ENCODE data around the gene HELT.
A peak's percentile ranks its signal among the peaks of the same experiment; 100 is the strongest.
"Not testable (repeated sequence)": the region's sequence is repeated elsewhere in the genome, so short reads cannot be mapped to it uniquely, and the experiment has no call there.

Gene HELT

DNA sequence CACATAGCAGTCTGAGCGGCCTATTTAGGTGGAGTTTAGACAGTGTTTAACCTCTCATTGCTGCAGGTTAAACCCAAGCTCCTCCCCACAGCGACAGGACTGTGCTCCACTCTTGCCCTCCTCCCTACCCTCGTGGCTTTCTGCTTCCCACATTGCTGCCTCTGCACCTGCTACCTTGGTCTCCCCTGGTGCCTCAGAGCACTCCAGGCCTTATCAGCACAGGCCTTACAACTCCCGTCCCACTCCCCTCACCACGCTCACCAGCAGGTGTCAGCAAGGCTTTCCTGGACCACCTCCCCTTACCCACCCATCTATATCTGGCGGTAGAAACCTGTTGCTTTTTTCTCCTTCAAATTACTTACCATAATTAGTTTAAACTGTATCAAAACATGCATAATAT lies 18.6 kb downstream of the HELT start:
- H2BK12ac ChIP-seq (ENCODE audit: low read length) = no peak overlapping the region
- no peaks in the 10 kb centered on the region for H3K4me1 ChIP-seq (ENCODE audit: control insufficient read depth in 1 of 2, insufficient read depth in 2 of 2, low read length in 2 of 2)
- WGBS (ENCODE audit: extremely low coverage, insufficient coverage, insufficient read length) = no CpG with 5 or more reads among the region's 6 CpGs
- no peak overlapping the region for H3K4me3 ChIP-seq (ENCODE audit: low read depth, low read length)
- H3K27ac ChIP-seq (ENCODE audit: low read depth, low read length) = no peak overlapping the region
- H3K18ac ChIP-seq (ENCODE audit: low read length) = no peak overlapping the region
- H3K9ac ChIP-seq (ENCODE audit: low read length) = peak overlapping the region; percentile 5
- peaks cover 1% of the 10 kb centered on the region for H3K27me3 ChIP-seq (ENCODE audit: insufficient read depth, low read length)
- H2BK120ac ChIP-seq (ENCODE audit: insufficient read depth, low read length, poor library complexity) = no peak overlapping the region
- peaks cover 3% of the 10 kb centered on the region for H3K9me3 ChIP-seq (ENCODE audit: insufficient read depth, low read depth, low read length)
- no peak overlapping the region for H4K91ac ChIP-seq (ENCODE audit: low read depth, low read length)
- H4K8ac ChIP-seq (ENCODE audit: low read depth, low read length) = no peak overlapping the region
- no peak overlapping the region for H3K4ac ChIP-seq (ENCODE audit: low read depth, low read length)
- no peak overlapping the region for H2BK5ac ChIP-seq (ENCODE audit: low read depth, low read length, poor library complexity)
- H2AK5ac ChIP-seq (ENCODE audit: low read length) = no peak overlapping the region
- H4K12ac ChIP-seq (ENCODE audit: low read depth, low read length) = no peak overlapping the region
- no peaks in the 10 kb centered on the region for H3K79me2 ChIP-seq (ENCODE audit: control insufficient read depth, insufficient read depth, low read length, poor library complexity)
- H3K4me2 ChIP-seq (ENCODE audit: low read length) = no peak overlapping the region
- no peaks in the 10 kb centered on the region for H3K36me3 ChIP-seq (ENCODE audit: control insufficient read depth in 1 of 2, insufficient read depth in 2 of 2, low read length in 2 of 2)
- no peak overlapping the region for H3K23ac ChIP-seq (ENCODE audit: low read length)
- no peak for DNase-seq
- H2AFZ ChIP-seq (ENCODE audit: insufficient read depth, low read length, poor library complexity) = no peak overlapping the region
- no peak overlapping the region for H3K14ac ChIP-seq (ENCODE audit: low read length)
- no peaks in the 10 kb centered on the region for H3K79me1 ChIP-seq (ENCODE audit: low read length)

DNA sequence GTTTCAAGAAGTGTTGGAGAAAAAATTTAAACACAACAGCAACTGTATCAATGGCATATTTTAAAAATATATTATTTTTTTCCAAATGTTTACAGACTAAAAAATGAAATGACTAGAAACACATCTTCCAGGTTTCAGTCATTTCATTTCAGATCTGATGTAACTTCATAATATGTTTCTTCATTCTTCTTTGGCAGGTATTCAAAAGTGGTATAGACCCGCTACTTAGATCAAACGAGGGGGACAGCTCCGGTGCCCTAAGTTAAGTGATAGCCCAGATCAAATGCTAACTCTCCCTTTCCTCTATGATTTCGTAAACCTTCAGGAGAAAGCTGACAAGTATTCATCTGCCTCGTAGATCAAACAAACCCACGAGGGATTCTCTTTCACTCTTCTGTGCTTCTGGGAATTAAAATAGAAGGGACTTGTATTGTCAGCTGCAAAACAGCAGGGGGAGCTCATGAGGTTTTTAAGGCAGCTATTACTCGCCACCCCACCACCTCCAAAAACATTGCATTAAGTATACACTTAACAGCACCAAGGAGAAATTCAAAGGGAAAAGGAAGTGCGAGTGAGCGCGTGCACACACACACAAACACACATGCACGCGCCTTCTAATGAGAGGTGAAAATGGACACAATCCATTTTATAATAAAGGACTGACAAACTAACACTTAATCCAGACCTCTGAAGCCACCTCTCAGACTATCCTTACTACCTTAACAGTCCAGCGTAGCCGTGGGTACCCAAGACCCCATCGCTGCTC lies 21.4 kb downstream of the HELT start:
- WGBS (ENCODE audit: extremely low coverage, insufficient coverage, insufficient read length) = no CpG with 5 or more reads among the region's 15 CpGs
- Histone ChIP-seq H4K12ac (ENCODE audit: low read depth, low read length) (no peak overlapping the region), H2BK120ac (ENCODE audit: insufficient read depth, low read length, poor library complexity) (no peak overlapping the region), H3K4ac (ENCODE audit: low read depth, low read length) (no peak overlapping the region), H3K9me3 (ENCODE audit: insufficient read depth, low read depth, low read length) (peaks cover 5% of the 10 kb centered on the region), H3K27ac (ENCODE audit: low read depth, low read length) (no peak overlapping the region), H3K27me3 (ENCODE audit: insufficient read depth, low read length) (no peaks in the 10 kb centered on the region), H3K4me3 (ENCODE audit: low read depth, low read length) (no peak overlapping the region), H2BK5ac (ENCODE audit: low read depth, low read length, poor library complexity) (no peak overlapping the region), H3K4me2 (ENCODE audit: low read length) (peak overlapping the region; percentile 43), H4K8ac (ENCODE audit: low read depth, low read length) (no peak overlapping the region), H3K9ac (ENCODE audit: low read length) (no peak overlapping the region), H2BK12ac (ENCODE audit: low read length) (no peak overlapping the region), H3K23ac (ENCODE audit: low read length) (no peak overlapping the region), H3K79me1 (ENCODE audit: low read length) (no peaks in the 10 kb centered on the region), H3K36me3 (ENCODE audit: control insufficient read depth in 1 of 2, insufficient read depth in 2 of 2, low read length in 2 of 2) (no peaks in the 10 kb centered on the region), H3K18ac (ENCODE audit: low read length) (no peak overlapping the region), H2AFZ (ENCODE audit: insufficient read depth, low read length, poor library complexity) (no peak overlapping the region), H3K4me1 (ENCODE audit: control insufficient read depth in 1 of 2, insufficient read depth in 2 of 2, low read length in 2 of 2) (no peaks in the 10 kb centered on the region), H3K79me2 (ENCODE audit: control insufficient read depth, insufficient read depth, low read length, poor library complexity) (no peaks in the 10 kb centered on the region), H2AK5ac (ENCODE audit: low read length) (no peak overlapping the region), H3K14ac (ENCODE audit: low read length) (no peak overlapping the region), H4K91ac (ENCODE audit: low read depth, low read length) (no peak overlapping the region)
- DNase-seq = peak; percentile 22 to 66

DNA sequence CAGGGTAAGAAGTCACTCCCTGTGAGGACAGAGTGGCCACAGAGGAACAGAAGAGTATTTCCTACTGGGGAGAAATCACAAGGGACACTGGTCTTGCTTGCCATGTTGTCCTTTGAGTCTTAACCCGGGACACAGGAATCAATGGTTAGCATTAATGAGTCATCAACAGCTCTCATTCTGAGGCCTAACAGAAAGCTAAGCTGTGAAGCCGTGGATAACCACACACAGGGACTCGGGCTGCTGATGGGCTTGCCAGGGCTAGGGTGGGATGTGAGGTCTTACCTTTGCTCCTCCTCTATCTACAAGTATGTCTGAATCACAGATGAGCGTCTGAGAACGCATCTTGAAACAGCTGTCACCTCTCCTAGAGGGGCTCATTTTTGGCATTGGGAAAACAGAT lies 22.2 kb downstream of the HELT start:
- Histone ChIP-seq H3K9ac (ENCODE audit: low read length) (no peak overlapping the region), H3K9me3 (ENCODE audit: insufficient read depth, low read depth, low read length) (peaks cover 5% of the 10 kb centered on the region), H4K8ac (ENCODE audit: low read depth, low read length) (no peak overlapping the region), H3K4me3 (ENCODE audit: low read depth, low read length) (no peak overlapping the region), H3K79me1 (ENCODE audit: low read length) (no peaks in the 10 kb centered on the region), H2AFZ (ENCODE audit: insufficient read depth, low read length, poor library complexity) (no peak overlapping the region), H2AK5ac (ENCODE audit: low read length) (no peak overlapping the region), H4K91ac (ENCODE audit: low read depth, low read length) (no peak overlapping the region), H3K27me3 (ENCODE audit: insufficient read depth, low read length) (no peaks in the 10 kb centered on the region), H3K27ac (ENCODE audit: low read depth, low read length) (no peak overlapping the region), H3K4me2 (ENCODE audit: low read length) (no peak overlapping the region), H3K4ac (ENCODE audit: low read depth, low read length) (no peak overlapping the region), H3K4me1 (ENCODE audit: control insufficient read depth in 1 of 2, insufficient read depth in 2 of 2, low read length in 2 of 2) (no peaks in the 10 kb centered on the region), H3K23ac (ENCODE audit: low read length) (no peak overlapping the region), H3K36me3 (ENCODE audit: control insufficient read depth in 1 of 2, insufficient read depth in 2 of 2, low read length in 2 of 2) (no peaks in the 10 kb centered on the region), H2BK120ac (ENCODE audit: insufficient read depth, low read length, poor library complexity) (no peak overlapping the region), H3K18ac (ENCODE audit: low read length) (no peak overlapping the region), H2BK12ac (ENCODE audit: low read length) (no peak overlapping the region), H2BK5ac (ENCODE audit: low read depth, low read length, poor library complexity) (no peak overlapping the region), H3K79me2 (ENCODE audit: control insufficient read depth, insufficient read depth, low read length, poor library complexity) (no peaks in the 10 kb centered on the region), H4K12ac (ENCODE audit: low read depth, low read length) (no peak overlapping the region), H3K14ac (ENCODE audit: low read length) (no peak overlapping the region)
- no CpG with 5 or more reads among the region's 5 CpGs for WGBS (ENCODE audit: extremely low coverage, insufficient coverage, insufficient read length)
- no peak for DNase-seq

DNA sequence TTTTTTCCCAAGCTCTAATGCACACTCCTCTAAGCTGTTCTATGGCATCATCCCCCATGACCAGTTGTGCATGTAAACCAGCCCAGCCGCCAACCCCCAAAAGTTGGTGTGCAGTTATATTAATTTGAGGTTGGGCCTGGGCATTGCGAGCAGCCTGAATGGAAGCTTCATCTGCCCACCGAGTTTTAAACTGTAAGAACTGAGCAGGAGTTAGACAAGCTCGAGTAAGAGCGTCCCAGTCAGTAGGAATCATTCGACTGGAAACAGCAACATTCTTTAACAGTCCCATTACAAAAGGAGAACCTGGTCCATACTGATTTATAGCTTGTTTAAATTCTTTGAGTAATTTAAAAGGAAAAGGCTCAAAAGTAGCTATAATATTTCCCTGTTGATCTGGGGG lies 32.0 kb downstream of the HELT start:
- not testable (repeated sequence) for H3K14ac ChIP-seq (ENCODE audit: low read length); H3K4ac ChIP-seq (ENCODE audit: low read depth, low read length); H3K4me2 ChIP-seq (ENCODE audit: low read length); H3K9ac ChIP-seq (ENCODE audit: low read length); H3K79me2 ChIP-seq (ENCODE audit: control insufficient read depth, insufficient read depth, low read length, poor library complexity); H2BK120ac ChIP-seq (ENCODE audit: insufficient read depth, low read length, poor library complexity); H4K8ac ChIP-seq (ENCODE audit: low read depth, low read length); H2BK5ac ChIP-seq (ENCODE audit: low read depth, low read length, poor library complexity); H3K4me3 ChIP-seq (ENCODE audit: low read depth, low read length); H2AFZ ChIP-seq (ENCODE audit: insufficient read depth, low read length, poor library complexity); H3K36me3 ChIP-seq (ENCODE audit: control insufficient read depth in 1 of 2, insufficient read depth in 2 of 2, low read length in 2 of 2); H3K4me1 ChIP-seq (ENCODE audit: control insufficient read depth in 1 of 2, insufficient read depth in 2 of 2, low read length in 2 of 2); H2BK12ac ChIP-seq (ENCODE audit: low read length); H3K18ac ChIP-seq (ENCODE audit: low read length); H3K27me3 ChIP-seq (ENCODE audit: insufficient read depth, low read length); H4K91ac ChIP-seq (ENCODE audit: low read depth, low read length); H3K27ac ChIP-seq (ENCODE audit: low read depth, low read length); H3K79me1 ChIP-seq (ENCODE audit: low read length); H2AK5ac ChIP-seq (ENCODE audit: low read length); H4K12ac ChIP-seq (ENCODE audit: low read depth, low read length); DNase-seq; H3K23ac ChIP-seq (ENCODE audit: low read length)
- peaks cover 11% of the 10 kb centered on the region for H3K9me3 ChIP-seq (ENCODE audit: insufficient read depth, low read depth, low read length)
- no CpG with 5 or more reads among the region's 6 CpGs for WGBS (ENCODE audit: extremely low coverage, insufficient coverage, insufficient read length)
